NCI-H1105 treated with DMSO at 0.1 percent for 48 hours (cell line): Measurements from ENCODE around the gene FNBP1L.

Experiments
- DNase-seq: peaks from one replicate; lab custom pipeline; 2025; lab: John Stamatoyannopoulos, UW

FNBP1L gene

GRCh38 chr1:93447481-93448291, at the start of gene FNBP1L:
Gene FNBP1L, plus strand, starts transcription at chr1:93448118. Its CDS starts 164 bp downstream, at chr1:93448282.
- peak; percentile 80 for DNase-seq

GRCh38 chr1:93399781-93400180, 48.1 kb upstream of the FNBP1L start:
- DNase-seq: no peak

GRCh38 chr1:93408203-93408602, 39.7 kb upstream of the FNBP1L start:
- DNase-seq: no peak

- DNase-seq: no peak
Measured at GRCh38 chr1:93411000-93411399, 36.9 kb upstream of the FNBP1L start.

GRCh38 chr1:93414749-93415148, 33.2 kb upstream of the FNBP1L start:
- DNase-seq: no peak

GRCh38 chr1:93415296-93415695, 32.6 kb upstream of the FNBP1L start:
- DNase-seq: no peak

GRCh38 chr1:93416183-93416582, 31.7 kb upstream of the FNBP1L start:
- no peak for DNase-seq

DNA sequence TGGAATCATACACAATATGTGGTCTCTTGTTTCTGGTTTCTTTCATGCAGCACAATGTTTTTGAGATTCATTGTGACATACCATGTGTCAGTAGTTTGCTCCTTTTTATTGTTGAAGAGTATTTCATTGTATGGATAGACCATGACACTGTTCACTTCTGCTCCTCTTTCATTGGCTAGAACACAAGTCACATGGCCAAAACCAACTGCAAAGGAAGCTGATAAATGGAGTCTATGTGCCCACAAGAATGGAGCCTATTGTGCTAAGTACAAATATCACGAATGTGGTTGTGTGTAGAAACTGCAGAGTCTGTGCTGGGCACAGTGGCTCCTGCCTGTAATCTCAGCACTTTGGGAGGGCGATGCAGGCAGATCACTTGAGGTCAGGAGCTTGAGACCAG, 28.6 kb upstream of the FNBP1L start:
- DNase-seq: no peak

- no peak for DNase-seq
Measured at GRCh38 chr1:93420400-93420799, 27.5 kb upstream of the FNBP1L start.

DNA sequence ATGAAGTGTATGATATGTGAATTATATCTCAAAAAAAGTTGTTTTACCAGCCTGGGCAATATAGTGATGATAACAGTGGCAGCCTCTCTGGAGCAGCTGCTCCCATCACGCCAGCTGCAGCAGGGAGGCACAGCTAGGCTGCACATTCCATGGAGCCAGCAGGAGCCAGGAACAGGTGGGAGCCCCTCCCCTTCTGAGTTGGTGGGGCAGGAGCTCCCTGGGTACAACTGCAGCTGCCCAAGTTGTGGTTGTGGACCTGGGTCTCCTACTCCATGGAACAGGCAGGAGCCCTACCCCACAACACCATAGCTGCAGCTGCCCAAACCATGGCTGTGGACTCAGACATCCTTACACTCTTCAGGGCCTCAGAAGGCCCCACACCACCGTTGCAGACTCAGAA, 21.7 kb upstream of the FNBP1L start:
- no peak for DNase-seq

DNA sequence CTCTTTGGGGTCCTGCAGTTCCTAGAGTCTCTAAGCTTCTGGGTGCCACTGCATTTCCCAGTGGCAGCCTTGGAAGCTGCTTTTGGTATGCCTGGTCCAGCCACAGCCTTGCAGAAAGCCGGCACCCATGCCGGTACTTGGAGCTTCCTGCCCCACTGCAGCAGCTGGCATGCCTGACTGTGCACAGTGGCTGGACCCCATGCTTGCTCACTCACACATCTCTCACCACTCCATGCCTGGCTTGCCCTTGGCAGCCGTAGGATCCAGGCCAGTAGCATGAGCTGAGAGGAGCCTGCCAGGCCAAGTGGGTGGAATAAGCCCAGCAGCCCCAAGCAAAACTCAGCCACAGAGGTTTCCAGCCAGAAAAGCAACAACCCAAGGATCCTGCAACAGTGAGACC, 20.3 kb upstream of the FNBP1L start:
- no peak for DNase-seq

- DNase-seq: no peak
Measured at GRCh38 chr1:93433407-93433961, 14.4 kb upstream of the FNBP1L start.

GRCh38 chr1:93434088-93434487, 13.8 kb upstream of the FNBP1L start:
- DNase-seq: no peak

DNA sequence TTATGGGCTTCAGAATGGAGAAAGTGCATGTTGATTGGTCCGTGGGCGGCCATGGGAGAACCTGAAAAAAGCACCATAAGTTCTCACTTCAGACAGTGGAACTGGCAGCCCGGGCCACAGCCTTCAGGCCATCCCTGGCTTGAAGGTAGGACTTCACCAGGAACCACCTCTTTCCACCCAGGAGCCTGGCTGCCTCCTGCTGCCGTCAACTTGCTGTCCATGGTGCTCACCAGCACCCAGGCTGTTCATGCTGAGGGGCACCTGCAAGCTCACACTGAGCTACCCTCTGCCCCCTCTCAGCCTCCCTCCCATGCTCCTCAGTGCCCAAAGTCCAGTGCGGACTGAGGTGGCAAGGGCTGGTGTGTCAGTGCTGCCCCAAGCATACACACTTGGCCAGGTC, 12.9 kb upstream of the FNBP1L start:
- DNase-seq: no peak

GRCh38 chr1:93435443-93435842, 12.5 kb upstream of the FNBP1L start:
- DNase-seq: no peak

DNA sequence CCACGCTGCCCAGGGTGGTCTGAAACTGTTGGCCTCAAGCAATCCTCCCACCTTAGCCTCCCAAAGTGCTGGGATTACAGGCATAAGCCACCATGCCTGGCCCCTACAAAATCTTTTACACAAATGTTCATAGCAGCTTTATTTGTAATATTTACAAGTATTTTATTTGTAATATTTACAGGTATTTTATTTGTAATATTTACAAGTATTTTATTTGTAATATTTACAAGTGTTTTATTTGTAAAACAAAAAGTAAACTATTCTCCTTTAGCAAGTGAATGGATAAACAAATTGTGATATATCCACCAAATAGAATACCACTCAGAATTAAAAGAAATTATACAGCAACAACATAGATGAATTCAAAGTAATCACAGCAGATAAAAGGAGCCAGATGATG, 11.4 kb upstream of the FNBP1L start:
- no peak for DNase-seq

GRCh38 chr1:93437976-93438605, 9.8 kb upstream of the FNBP1L start:
- peak; percentile 71 for DNase-seq

- DNase-seq: no peak
Measured at GRCh38 chr1:93438716-93439115, 9.2 kb upstream of the FNBP1L start.

GRCh38 chr1:93440272-93440671, 7.6 kb upstream of the FNBP1L start:
- no peak for DNase-seq

DNA sequence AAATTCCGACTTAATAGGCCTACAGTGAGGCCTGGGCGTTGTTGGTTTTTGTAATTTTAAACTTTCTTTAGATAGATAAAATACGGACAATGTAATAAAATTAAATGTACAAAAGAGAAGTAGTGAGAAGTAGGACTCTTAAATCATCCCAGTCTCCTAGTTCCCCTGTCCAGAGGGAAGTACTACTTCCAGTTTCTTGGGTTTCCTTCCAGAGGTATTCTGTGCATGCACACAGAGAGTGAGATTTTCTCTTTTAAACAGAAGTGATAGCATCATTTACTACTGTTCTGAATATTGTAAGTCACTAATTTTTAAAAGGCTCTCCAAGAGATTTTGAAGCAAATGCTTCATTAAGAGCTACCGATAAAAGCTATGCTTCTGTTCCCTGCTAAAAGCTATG, 7.2 kb upstream of the FNBP1L start:
- DNase-seq: no peak

DNA sequence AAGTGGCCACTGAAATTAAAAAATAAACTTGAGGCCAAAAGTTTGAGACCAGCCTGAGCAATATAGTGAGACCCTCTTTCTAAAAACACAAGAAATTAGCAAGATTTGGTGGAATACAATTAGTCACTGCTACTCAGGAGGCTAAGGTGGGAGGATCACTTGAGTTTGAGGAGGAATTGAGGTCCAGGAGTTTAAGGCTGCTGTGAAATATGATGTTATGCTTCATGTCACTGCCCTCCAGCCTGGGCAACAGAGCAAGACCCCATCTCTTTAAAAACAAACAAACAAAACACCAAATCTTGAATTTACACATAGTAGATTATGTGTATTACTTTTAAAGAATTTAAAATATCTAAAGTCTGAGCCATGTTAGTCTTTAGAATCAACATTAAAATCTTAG, 6.3 kb upstream of the FNBP1L start:
- DNase-seq: no peak

GRCh38 chr1:93442008-93442666, 5.8 kb upstream of the FNBP1L start:
- DNase-seq: no peak

DNA sequence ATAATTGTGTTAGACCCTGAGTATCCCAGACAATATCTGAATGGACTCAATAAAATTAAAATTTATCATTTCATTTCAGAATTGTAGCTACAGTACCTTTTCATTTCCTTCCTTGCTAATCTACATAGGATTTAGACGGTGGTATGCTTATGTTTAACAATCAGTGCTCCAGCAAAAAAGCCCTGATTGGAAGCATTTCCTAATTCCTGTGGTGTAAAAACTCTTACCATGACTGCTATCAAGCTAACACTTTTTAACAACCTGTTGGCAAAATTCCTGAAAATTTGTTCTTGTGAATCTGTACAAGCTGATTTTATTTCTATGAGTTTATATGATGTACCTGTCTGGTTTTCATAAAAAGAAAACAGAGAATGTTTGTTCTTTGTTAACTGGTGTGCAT, 5.2 kb upstream of the FNBP1L start:
- DNase-seq: no peak
